ENCODE results near the gene COMT. TPM values are rescaled to one million over a fixed set of nuclear protein-coding genes. Genes with fewer than 3 reads are reported as not detected.

COMT gene
- total RNA-seq, 1 donor from 2014 or later, result 175 TPM

DNA sequence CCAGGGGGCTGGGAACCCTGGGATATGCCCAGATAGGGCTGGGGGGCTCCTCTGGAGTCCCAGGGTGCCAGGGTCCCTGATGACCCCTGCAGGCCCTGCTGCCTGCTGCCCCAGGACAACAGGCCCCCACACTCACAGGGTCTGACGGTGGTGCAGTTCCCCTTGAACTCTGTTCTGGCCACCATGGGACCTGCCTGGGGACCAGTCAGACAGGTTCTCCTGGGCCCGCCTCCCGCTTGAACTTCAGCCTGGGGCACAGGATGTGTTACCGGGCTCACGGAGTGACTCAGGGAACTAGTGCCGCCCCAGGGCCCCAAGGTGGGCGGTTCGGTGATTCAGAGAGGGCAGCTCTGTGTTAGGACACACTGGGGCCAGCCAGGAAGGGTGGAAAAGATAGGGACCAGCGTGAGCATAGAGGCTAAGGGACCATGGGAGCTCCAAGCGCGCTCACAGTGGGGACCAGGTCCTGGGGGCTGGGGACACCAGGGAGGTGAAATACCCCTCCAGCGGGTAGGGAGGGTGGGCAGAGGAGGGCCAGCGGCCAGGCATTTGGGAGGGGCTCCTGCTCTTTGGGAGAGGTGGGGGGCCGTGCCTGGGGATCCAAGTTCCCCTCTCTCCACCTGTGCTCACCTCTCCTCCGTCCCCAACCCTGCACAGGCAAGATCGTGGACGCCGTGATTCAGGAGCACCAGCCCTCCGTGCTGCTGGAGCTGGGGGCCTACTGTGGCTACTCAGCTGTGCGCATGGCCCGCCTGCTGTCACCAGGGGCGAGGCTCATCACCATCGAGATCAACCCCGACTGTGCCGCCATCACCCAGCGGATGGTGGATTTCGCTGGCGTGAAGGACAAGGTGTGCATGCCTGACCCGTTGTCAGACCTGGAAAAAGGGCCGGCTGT is 21.6 kb downstream of the COMT start:
- no peak for TF ChIP-seq CTCF (IDR thresholded peaks at IDR 0.05)
- peak; percentile 94 for DNase-seq

DNA sequence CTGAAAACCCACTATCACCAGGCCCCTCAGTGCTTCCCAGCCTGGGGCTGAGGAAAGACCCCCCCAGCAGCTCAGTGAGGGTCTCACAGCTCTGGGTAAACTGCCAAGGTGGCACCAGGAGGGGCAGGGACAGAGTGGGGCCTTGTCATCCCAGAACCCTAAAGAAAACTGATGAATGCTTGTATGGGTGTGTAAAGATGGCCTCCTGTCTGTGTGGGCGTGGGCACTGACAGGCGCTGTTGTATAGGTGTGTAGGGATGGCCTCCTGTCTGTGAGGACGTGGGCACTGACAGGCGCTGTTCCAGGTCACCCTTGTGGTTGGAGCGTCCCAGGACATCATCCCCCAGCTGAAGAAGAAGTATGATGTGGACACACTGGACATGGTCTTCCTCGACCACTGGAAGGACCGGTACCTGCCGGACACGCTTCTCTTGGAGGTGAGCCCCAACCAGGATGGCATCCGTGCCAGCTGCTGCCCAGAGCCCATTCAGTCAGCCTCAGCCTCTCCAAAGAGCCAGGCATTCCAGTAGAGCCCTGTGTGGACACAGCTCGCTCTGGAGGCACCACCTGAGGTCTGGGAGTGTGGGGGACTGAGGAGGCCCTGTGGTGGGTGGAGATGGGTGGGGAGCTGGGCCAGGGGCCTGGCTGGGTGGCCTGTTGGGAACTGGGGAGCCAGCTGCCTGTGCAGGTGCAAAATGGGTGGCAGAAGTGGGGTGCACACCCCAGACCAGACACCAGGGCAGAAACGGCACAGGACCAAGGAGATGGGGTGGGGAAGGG is 22.5 kb downstream of the COMT start:
- H3K36me3 ChIP-seq, result peaks cover 39% of the 10 kb centered on the region
- intact Hi-C loops (cut with DNase I), result no loop called here
- DNase-seq (no peak), ATAC-seq (no peak)
- no peaks in the 10 kb centered on the region for H3K27me3 ChIP-seq
- H3K9me3 ChIP-seq, result no peaks in the 10 kb centered on the region
- peaks cover 25% of the 10 kb centered on the region for H3K4me1 ChIP-seq
- no peak overlapping the region for H3K4me3 ChIP-seq
- no peak overlapping the region for H3K27ac ChIP-seq
- TF ChIP-seq CTCF (IDR thresholded peaks at IDR 0.05), result no peak

More for the DNA sequence above, 21.6 kb downstream of the COMT start:
- peak; percentile 85 for ATAC-seq
- no peaks in the 10 kb centered on the region for H3K27me3 ChIP-seq
- H3K4me3 ChIP-seq, result peak overlapping the region; percentile 1
- intact Hi-C loops (cut with DNase I), result no loop called here
- H3K36me3 ChIP-seq, result peaks cover 30% of the 10 kb centered on the region
- no peaks in the 10 kb centered on the region for H3K9me3 ChIP-seq
- H3K27ac ChIP-seq, result peak overlapping the region; percentile 56
- peaks cover 25% of the 10 kb centered on the region for H3K4me1 ChIP-seq

- DNase-seq (no peak), ATAC-seq (no peak)
- no peak overlapping the region for H3K27ac ChIP-seq
- peaks cover 22% of the 10 kb centered on the region for H3K4me1 ChIP-seq
- H3K4me3 ChIP-seq, result no peak overlapping the region
- H3K9me3 ChIP-seq, result no peaks in the 10 kb centered on the region
- peaks cover 43% of the 10 kb centered on the region for H3K36me3 ChIP-seq
- intact Hi-C loops (cut with DNase I), result no loop called here
- no peak for TF ChIP-seq CTCF (IDR thresholded peaks at IDR 0.05)
- H3K27me3 ChIP-seq, result no peaks in the 10 kb centered on the region
Observed at GRCh38 chr22:19964701-19965386, 23.3 kb downstream of the COMT start.

DNA sequence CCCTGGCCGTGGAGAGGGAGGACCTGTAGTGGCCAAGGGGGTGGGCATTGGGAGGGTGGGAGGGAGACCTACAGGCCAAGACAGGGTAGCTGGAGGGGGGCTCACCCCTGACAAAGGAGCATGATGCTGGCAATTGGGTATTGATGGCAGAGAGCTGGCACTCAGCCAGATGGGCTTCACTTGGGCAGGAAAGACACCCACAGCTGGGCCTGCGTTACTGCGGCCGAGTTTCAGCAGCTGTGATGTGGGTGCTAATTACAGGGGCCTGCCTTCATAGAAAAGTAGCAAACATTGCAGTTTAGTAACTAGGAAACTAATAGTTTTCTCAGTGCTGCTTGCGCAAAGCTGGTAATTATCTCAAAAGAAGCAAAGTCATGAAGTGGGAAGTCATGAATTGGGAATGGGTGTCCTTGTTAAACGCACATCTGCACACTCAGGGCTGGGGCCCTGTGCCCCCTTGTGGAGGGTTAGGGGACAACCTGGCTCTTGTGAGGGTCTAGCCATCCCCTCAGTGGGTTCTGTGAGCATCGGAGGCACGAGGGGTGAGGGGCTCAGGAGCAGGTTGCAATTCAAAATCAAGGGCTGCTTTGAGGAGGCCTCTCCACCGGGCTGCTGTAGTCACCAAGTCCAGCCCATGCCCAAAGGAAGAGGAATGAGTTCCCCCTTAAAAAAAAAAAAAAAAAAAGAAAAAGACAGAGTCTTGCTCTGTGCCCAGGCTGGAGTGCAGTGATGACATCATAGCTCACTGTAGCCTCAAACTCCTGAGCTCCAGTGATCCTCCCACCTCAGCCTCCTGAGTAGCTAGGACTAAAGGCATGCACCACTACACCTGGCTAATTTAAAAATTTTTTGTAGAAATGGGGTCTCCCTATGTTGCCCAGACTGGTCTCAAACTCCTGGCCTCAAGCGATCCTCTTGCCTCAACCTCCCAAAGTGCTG is 24.5 kb downstream of the COMT start:
- no peak overlapping the region for H3K27ac ChIP-seq
- peak; percentile 21 for TF ChIP-seq CTCF (IDR thresholded peaks at IDR 0.05)

More for the DNA sequence above, 24.5 kb downstream of the COMT start:
- ATAC-seq (no peak), DNase-seq (no peak)
- peaks cover 18% of the 10 kb centered on the region for H3K4me1 ChIP-seq
- intact Hi-C loops (cut with DNase I), result no loop called here
- H3K27me3 ChIP-seq, result no peaks in the 10 kb centered on the region
- H3K9me3 ChIP-seq, result no peaks in the 10 kb centered on the region
- peaks cover 47% of the 10 kb centered on the region for H3K36me3 ChIP-seq
- no peak overlapping the region for H3K4me3 ChIP-seq
